Activated CD4-positive, CD25-positive, alpha-beta regulatory T cell treated with anti-CD3 and anti-CD28 coated beads, Interleukin-2, amount 50 U/mL, for 24 hours (primary cell): ENCODE results near the gene EPHA5.

Experiments
- ATAC-seq, 2 donors: fragments of 150-1000 bp; cut with Tn5 transposase; one replicate each; pipeline ENCODE4 v1.10.0; 2021; ENCODE audit warnings: mild to moderate bottlenecking in 1 of 2, moderate library complexity in 1 of 2

The EPHA5 gene

GRCh38 chr4:65623506-65623905 lies 46.8 kb downstream of the EPHA5 start:
- ATAC-seq = no peak

GRCh38 chr4:65617416-65617815 lies 52.9 kb downstream of the EPHA5 start:
- no peak for ATAC-seq

GRCh38 chr4:65604515-65604914 lies 65.8 kb downstream of the EPHA5 start:
- ATAC-seq = no peak

- no peak for ATAC-seq
Measured at GRCh38 chr4:65600656-65601055, 69.6 kb downstream of the EPHA5 start.

GRCh38 chr4:65599340-65599739 lies 70.9 kb downstream of the EPHA5 start:
- ATAC-seq = no peak

GRCh38 chr4:65597697-65598096 lies 72.6 kb downstream of the EPHA5 start:
- ATAC-seq = no peak

GRCh38 chr4:65592089-65592488 lies 78.2 kb downstream of the EPHA5 start:
- ATAC-seq = no peak

- ATAC-seq = no peak
Measured at GRCh38 chr4:65589921-65590320, 80.4 kb downstream of the EPHA5 start.

- no peak for ATAC-seq
Measured at GRCh38 chr4:65589331-65589730, 81.0 kb downstream of the EPHA5 start.

- no peak for ATAC-seq
Measured at GRCh38 chr4:65580551-65580950, 89.7 kb downstream of the EPHA5 start.

GRCh38 chr4:65566473-65566872 lies 103.8 kb downstream of the EPHA5 start:
- no peak for ATAC-seq

- ATAC-seq = no peak
Measured at GRCh38 chr4:65561164-65561563, 109.1 kb downstream of the EPHA5 start.

- ATAC-seq = no peak
Measured at GRCh38 chr4:65559270-65559669, 111.0 kb downstream of the EPHA5 start.

- no peak for ATAC-seq
Measured at GRCh38 chr4:65552057-65552456, 118.2 kb downstream of the EPHA5 start.

GRCh38 chr4:65550500-65550899 lies 119.8 kb downstream of the EPHA5 start:
- no peak for ATAC-seq

- ATAC-seq = no peak
Measured at GRCh38 chr4:65546882-65547416, 123.3 kb downstream of the EPHA5 start.

GRCh38 chr4:65538571-65538970 lies 131.7 kb downstream of the EPHA5 start:
- ATAC-seq = no peak

- ATAC-seq = no peak
Measured at GRCh38 chr4:65535113-65535512, 135.2 kb downstream of the EPHA5 start.

- no peak for ATAC-seq
Measured at GRCh38 chr4:65521666-65522065, 148.6 kb downstream of the EPHA5 start.

- ATAC-seq = no peak
Measured at GRCh38 chr4:65515646-65516045, 154.6 kb downstream of the EPHA5 start.

- no peak for ATAC-seq
Measured at GRCh38 chr4:65510976-65511375, 159.3 kb downstream of the EPHA5 start.

- no peak for ATAC-seq
Measured at GRCh38 chr4:65508168-65508567, 162.1 kb downstream of the EPHA5 start.

- ATAC-seq = no peak
Measured at GRCh38 chr4:65502131-65502701, 168.1 kb downstream of the EPHA5 start.

- no peak for ATAC-seq
Measured at GRCh38 chr4:65498606-65499005, 171.7 kb downstream of the EPHA5 start.

GRCh38 chr4:65495439-65495838 lies 174.8 kb downstream of the EPHA5 start:
- no peak for ATAC-seq
